OCI-LY1 (cell line): ENCODE results near the gene SIAH1.

ENCODE experiments used
- CTCF ChIP-seq: fragments of 200-600 bp; sonication (generic), shearing (Covaris generic); IDR thresholded peaks from 2 replicates; pipeline ENCODE4 v1.5.1; 2017; ENCODE audit warnings: mild to moderate bottlenecking, antibody characterized with exemption, low read length, moderate library complexity, mixed read lengths
- EZH2 ChIP-seq: fragments of 200-600 bp; sonication (generic), shearing (Covaris generic); IDR thresholded peaks from 2 replicates; pipeline ENCODE4 v1.8.0; 2017; ENCODE audit warnings: borderline replicate concordance, mixed run types, mild to moderate bottlenecking, antibody characterized with exemption, low read length, moderate library complexity, mixed read lengths

DNA sequence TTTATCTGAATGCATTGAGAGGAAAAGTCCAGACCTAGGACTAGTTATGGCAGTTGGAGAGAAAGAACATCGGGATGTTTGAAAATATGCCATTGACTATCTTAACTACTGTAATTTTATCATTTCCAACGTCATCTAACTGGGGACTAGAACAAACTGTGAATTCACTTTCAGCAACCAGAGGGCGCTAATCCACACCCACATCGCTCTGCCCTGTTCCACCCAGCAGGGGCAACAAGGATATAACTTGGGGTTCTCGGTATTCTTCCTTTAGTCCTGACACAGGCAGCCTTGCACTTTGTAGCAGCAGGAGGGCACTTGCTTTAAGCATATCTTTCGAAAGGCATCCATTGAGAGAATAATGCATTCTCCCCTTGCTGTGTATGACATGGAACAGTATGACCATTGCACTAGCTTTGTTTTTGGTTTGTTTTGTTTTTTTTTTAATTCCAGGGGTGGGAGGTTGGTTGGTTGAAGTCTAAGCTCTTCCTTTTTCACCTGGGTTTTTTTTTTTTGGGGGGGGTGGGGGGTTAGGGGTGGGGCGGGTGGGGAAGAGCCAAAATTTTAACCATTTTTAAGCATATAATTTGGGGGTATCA, 31.5 kb downstream of the SIAH1 start:
- TF ChIP-seq CTCF (peak; percentile 97), EZH2 (no peak)
